ENCODE results near the gene PARD6B. TPM values are rescaled to one million over a fixed set of nuclear protein-coding genes. Genes with fewer than 3 reads are reported as not detected.

PARD6B gene
- total and polyA plus RNA-seq, 7 donors, result 0.83 to 5.1 (median 1.8) TPM

DNA sequence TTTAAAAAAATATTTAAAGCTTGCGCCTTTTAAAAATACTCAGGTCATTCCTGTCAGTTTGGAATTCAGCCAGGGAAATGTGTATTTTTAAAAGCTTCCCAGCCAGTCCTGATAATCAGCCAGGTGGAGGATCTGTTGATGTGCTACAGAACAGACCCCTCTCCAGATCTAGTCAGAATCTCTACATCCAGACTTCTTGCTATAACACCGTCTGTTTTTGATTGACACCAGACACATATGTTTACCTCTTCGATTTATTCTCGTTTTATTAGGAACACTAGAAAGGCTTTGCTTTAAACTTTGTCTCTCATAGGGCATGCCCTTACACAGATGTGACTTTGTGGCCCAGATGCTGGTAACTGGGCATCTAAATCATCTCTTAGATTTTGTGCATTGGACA, 11.7 kb downstream of the PARD6B start:
- peaks cover 0 to 46% (median 35%) of the 10 kb centered on the region in 4 donors for H3K4me1 ChIP-seq
- intact Hi-C loops (cut with DNase I), result loop anchor here (5.0 to 10.0 kb wide), 3 partner anchors 86 to 556 kb away; no protein-coding TSS in a partner anchor
- TF ChIP-seq CTCF (IDR thresholded peaks at IDR 0.05) (no peak), POLR2AphosphoS5 (IDR thresholded peaks at IDR 0.05) (no peak), EP300 (IDR thresholded peaks at IDR 0.05) (no peak), POLR2A (IDR thresholded peaks at IDR 0.05) (no peak)
- H3K9me3 ChIP-seq, result no peaks in the 10 kb centered on the region
- H3K27me3 ChIP-seq, result no peaks in the 10 kb centered on the region
- H3K27ac ChIP-seq, result peak overlapping the region in 1 of 4 donors; percentile 6
- H3K4me3 ChIP-seq, result no peak overlapping the region
- no peaks in the 10 kb centered on the region for H3K36me3 ChIP-seq
- WGBS, 2 donors, result 66 to 86% methylated on average over 4 of the region's 4 CpGs
- no peak for DNase-seq

GRCh38 chr20:50744143-50744792, 12.9 kb downstream of the PARD6B start:
- DNase-seq, result peak; percentile 90
- H3K4me3 ChIP-seq, result no peak overlapping the region
- WGBS, 2 donors, result 62 to 75% methylated on average over 15 of the region's 15 CpGs

DNA sequence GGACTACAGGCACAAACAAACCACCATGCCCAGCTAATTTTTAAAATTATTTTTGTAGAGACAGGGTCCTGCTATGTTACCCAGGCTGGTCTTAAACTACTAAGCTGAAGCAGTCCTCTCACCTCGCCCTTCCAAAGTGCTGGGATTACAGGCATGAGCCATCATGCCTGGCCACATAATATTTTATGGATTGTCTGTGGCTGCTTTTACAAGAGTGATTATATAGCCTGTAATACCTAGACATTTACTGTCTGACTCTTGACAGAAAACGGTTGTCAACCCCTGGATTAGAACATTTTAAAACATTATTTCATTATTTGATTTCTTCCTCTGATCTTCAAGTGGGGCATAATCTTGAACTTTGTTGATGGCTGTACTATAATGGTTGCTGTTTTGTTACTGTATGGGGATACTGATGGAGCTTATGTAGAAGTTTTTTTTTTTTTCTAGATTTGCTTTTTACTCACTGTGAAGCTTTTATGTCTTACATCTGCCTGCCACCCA, 14.3 kb downstream of the PARD6B start:
- WGBS, 2 donors, result 12 to 62% methylated on average over 2 of the region's 2 CpGs
- Histone ChIP-seq H3K4me1 (peaks cover 0 to 46% (median 35%) of the 10 kb centered on the region in 4 donors), H3K27ac (peak overlapping the region; percentile 25 to 87 (median 81))

More at GRCh38 chr20:50744143-50744792, 12.9 kb downstream of the PARD6B start:
- H3K27ac ChIP-seq, result peak overlapping the region; percentile 79 to 87 (median 84)
- no peaks in the 10 kb centered on the region for H3K27me3 ChIP-seq
- peaks cover 0 to 46% (median 35%) of the 10 kb centered on the region in 4 donors for H3K4me1 ChIP-seq
- TF ChIP-seq EP300 (IDR thresholded peaks at IDR 0.05) (no peak), CTCF (IDR thresholded peaks at IDR 0.05) (peak in 1 of 4 experiments; percentile 41), POLR2A (IDR thresholded peaks at IDR 0.05) (no peak), POLR2AphosphoS5 (IDR thresholded peaks at IDR 0.05) (peak; percentile 28 to 49 (median 40))
- H3K9me3 ChIP-seq, result no peaks in the 10 kb centered on the region
- no peaks in the 10 kb centered on the region for H3K36me3 ChIP-seq
- intact Hi-C loops (cut with DNase I), result loop anchor here (2.0 to 10.0 kb wide), 5 partner anchors 13 to 557 kb away; partner anchors contain the start of gene PARD6B

DNA sequence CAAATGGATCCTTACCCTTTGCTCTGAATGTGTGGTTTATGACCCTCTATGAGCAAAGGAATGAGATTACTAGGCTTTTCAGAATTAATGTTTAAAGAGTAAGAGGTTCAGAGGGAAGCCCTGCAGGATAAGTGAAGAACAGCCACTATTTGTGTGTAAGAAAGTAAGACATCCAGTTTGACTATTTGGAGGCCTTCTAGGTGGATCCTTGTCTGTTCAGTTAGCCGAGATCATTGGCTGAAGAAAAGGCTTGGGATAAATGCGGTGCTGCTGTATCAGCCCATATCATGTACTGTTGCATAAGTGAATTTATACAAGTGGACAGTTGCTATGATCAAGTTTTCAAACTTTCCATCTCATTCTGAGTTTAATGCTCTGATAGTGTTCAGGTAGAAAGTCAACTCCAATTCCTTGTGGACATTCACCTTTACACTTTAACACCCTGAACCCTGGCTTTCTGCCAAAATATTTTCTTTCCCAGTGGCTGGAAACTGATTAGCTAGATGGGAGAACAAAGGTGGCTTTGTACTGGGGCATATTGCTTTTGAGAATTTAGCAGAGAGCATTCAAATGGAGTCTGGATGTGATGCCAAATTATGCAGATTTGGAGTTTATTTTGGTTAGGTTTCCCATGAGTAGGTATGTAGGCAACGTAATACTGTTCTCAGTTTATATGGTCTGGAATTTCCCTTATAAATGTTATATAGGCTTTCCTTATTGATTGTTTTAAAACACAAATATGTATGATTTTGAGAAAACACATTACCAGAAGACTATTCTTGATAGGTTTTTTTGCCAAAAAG, 15.0 kb downstream of the PARD6B start:
- Histone ChIP-seq H3K9me3 (no peaks in the 10 kb centered on the region), H3K27ac (peak overlapping the region; percentile 25 to 87 (median 81)), H3K4me3 (no peak overlapping the region), H3K4me1 (peaks cover 0 to 46% (median 35%) of the 10 kb centered on the region in 4 donors), H3K36me3 (no peaks in the 10 kb centered on the region), H3K27me3 (no peaks in the 10 kb centered on the region)
- intact Hi-C loops (cut with DNase I), result loop anchor here (10.0 kb wide), 1 partner anchor 262 kb away; no protein-coding TSS in a partner anchor
- DNase-seq, result no peak
- no peak for TF ChIP-seq POLR2A (IDR thresholded peaks at IDR 0.05)
- 12 to 69% methylated on average over 3 of the region's 3 CpGs for WGBS, 2 donors

More for the DNA sequence above, 14.3 kb downstream of the PARD6B start:
- Histone ChIP-seq H3K9me3 (no peaks in the 10 kb centered on the region), H3K27me3 (no peaks in the 10 kb centered on the region), H3K4me3 (no peak overlapping the region), H3K36me3 (no peaks in the 10 kb centered on the region)
- DNase-seq, result no peak
- no peak for TF ChIP-seq POLR2A (IDR thresholded peaks at IDR 0.05)
- no peak for TF ChIP-seq EP300 (IDR thresholded peaks at IDR 0.05)
- no peak for TF ChIP-seq CTCF (IDR thresholded peaks at IDR 0.05)
- no peak for TF ChIP-seq POLR2AphosphoS5 (IDR thresholded peaks at IDR 0.05)
- intact Hi-C loops (cut with DNase I), result loop anchor here (2.0 to 10.0 kb wide), 3 partner anchors 15 to 261 kb away; partner anchors contain the start of gene PARD6B

Data from sigmoid colon (tissue), 7 donors.